SK-N-SH (cell line): ENCODE results near the gene ADAMTS17. TPM values are rescaled to one million over a fixed set of nuclear protein-coding genes. Genes with fewer than 3 reads are reported as not detected.

Source experiments
- CTCF ChIA-PET: fragments of 300-600, 350-600 bp; formaldehyde crosslinking; extraction: SDS; loops from one replicate; lab custom pipeline; 2021; lab: Yijun Ruan, JAX
- POLR2A ChIA-PET: fragments of 350-600 bp; sonication (Branson Sonifier 250); formaldehyde crosslinking; extraction: SDS; loops from one replicate; lab custom pipeline; 2020; ENCODE audit warnings: antibody characterized with exemption, inconsistent platforms; lab: Yijun Ruan, JAX
- DNase-seq: peaks from one replicate; pipeline ENCODE4 v3.0.0; 2012
- H2AFZ ChIP-seq: fragments of 200-600 bp; sonication (generic); 2 replicates; pipeline ENCODE4 v1.8.1; 2016; ENCODE audit warnings: antibody characterized with exemption, mild to moderate bottlenecking, low read depth
- H3F3A ChIP-seq: fragments of 200-600 bp; sonication (generic); replicated peaks from 2 replicates; pipeline ENCODE3; 2016; ENCODE audit warnings: antibody characterized with exemption, mild to moderate bottlenecking; ENCODE audit not compliant: insufficient read depth
- H3K27ac ChIP-seq, 2 experiments: fragments of 200-500 bp in 1 of 2; fragments of 200-600 bp in 1 of 2; sonication (Bioruptor generic) in 1 of 2; sonication (generic), shearing (Covaris generic) in 1 of 2; 2 replicates each; pipeline versions ENCODE4 v1.5.1 to v1.6.1; 2014 to 2016; ENCODE audit warnings: low read depth in 2 of 2, inconsistent platforms in 1 of 2, low read length in 1 of 2, mild to moderate bottlenecking in 1 of 2, mixed read lengths in 1 of 2
- H3K27me3 ChIP-seq: fragments of 200-600 bp; sonication (generic), shearing (Covaris generic); 2 replicates; pipeline ENCODE4 v1.6.1; 2016; ENCODE audit warnings: mixed run types; ENCODE audit not compliant: insufficient read depth
- H3K36me3 ChIP-seq, 2 experiments: fragments of 200-500 bp in 1 of 2; fragments of 200-600 bp in 1 of 2; sonication (Bioruptor generic) in 1 of 2; sonication (generic) in 1 of 2; replicated peaks in 1 of 2; 2 replicates each; pipeline versions ENCODE3 to v1.5.1; 2014 to 2016; ENCODE audit warnings: low read length in 1 of 2, mild to moderate bottlenecking in 1 of 2; ENCODE audit not compliant: insufficient read depth in 2 of 2, control insufficient read depth in 1 of 2
- H3K4me1 ChIP-seq, 2 experiments: fragments of 200-500 bp in 1 of 2; fragments of 200-600 bp in 1 of 2; sonication (Bioruptor generic) in 1 of 2; sonication (generic), shearing (Covaris generic) in 1 of 2; 2 replicates each; pipeline versions ENCODE4 v1.5.1 to v1.6.1; 2014 to 2016; ENCODE audit warnings: low read depth in 1 of 2, low read length in 1 of 2, mixed run types in 1 of 2; ENCODE audit not compliant: insufficient read depth in 2 of 2, control insufficient read depth in 1 of 2
- H3K4me2 ChIP-seq: fragments of 200-600 bp; sonication (generic), shearing (Covaris generic); 2 replicates; pipeline ENCODE4 v1.6.1; 2017; ENCODE audit warnings: mixed run types
- H3K4me3 ChIP-seq, 2 experiments: fragments of 200-500 bp in 1 of 2; fragments of 200-600 bp in 1 of 2; sonication (Bioruptor generic) in 1 of 2; sonication (generic), shearing (Covaris generic) in 1 of 2; 2 replicates each; pipeline versions ENCODE4 v1.5.1 to v1.8.1; 2014 to 2016; ENCODE audit warnings: low read depth in 2 of 2, inconsistent platforms in 1 of 2, low read length in 1 of 2, mild to moderate bottlenecking in 1 of 2, mixed read lengths in 1 of 2, moderate library complexity in 1 of 2
- H3K79me2 ChIP-seq: fragments of 200-600 bp; sonication (generic); 2 replicates; pipeline ENCODE4 v1.8.1; 2017; ENCODE audit warnings: mild to moderate bottlenecking; ENCODE audit not compliant: insufficient read depth
- H3K9ac ChIP-seq: fragments of 200-600 bp; sonication (generic); 2 replicates; pipeline ENCODE4 v1.6.1; 2017; ENCODE audit warnings: mixed run types
- H3K9me2 ChIP-seq: fragments of 200-600 bp; sonication (generic); 2 replicates; pipeline ENCODE4 v1.6.1; 2017; ENCODE audit warnings: mixed run types
- H3K9me3 ChIP-seq: fragments of 200-600 bp; sonication (generic); 2 replicates; pipeline ENCODE4 v1.6.1; 2017; ENCODE audit warnings: mixed run types, mild to moderate bottlenecking, moderate library complexity
- H4K20me1 ChIP-seq: fragments of 200-600 bp; sonication (generic); 2 replicates; pipeline ENCODE4 v1.6.1; 2017; ENCODE audit warnings: mild to moderate bottlenecking, mixed run types; ENCODE audit not compliant: insufficient read depth
- ELF1 ChIP-seq: IDR thresholded peaks from 2 replicates; pipeline ENCODE4 v1.4.0; 2012
- FOSL2 ChIP-seq: IDR thresholded peaks from 2 replicates; pipeline ENCODE4 v1.4.0; 2012; ENCODE audit warnings: low read depth, mild to moderate bottlenecking, moderate library complexity, borderline replicate concordance
- FOXJ3 ChIP-seq: sonication (generic); formaldehyde crosslinking; IDR thresholded peaks from 2 replicates; pipeline ENCODE4 v1.5.1; 2020; ENCODE audit warnings: mild to moderate bottlenecking, missing genetic modification reagents
- FOXM1 ChIP-seq: IDR thresholded peaks from 2 replicates; pipeline ENCODE4 v1.4.0; 2012; ENCODE audit warnings: low read depth, mild to moderate bottlenecking
- GATA2 ChIP-seq: sonication (generic); formaldehyde crosslinking; IDR thresholded peaks from 2 replicates; pipeline ENCODE4 v1.5.0; 2020; ENCODE audit warnings: mild to moderate bottlenecking, missing genetic modification reagents
- IRF3 ChIP-seq: fragments of 150-350 bp; IDR thresholded peaks from 2 replicates; pipeline ENCODE4 v1.6.1; 2016; ENCODE audit warnings: mild to moderate bottlenecking, low read depth, low read length
- MEF2A ChIP-seq: IDR thresholded peaks from 2 replicates; pipeline ENCODE4 v1.4.0; 2012; ENCODE audit warnings: low read depth, borderline replicate concordance
- RAD21 ChIP-seq: IDR thresholded peaks from 2 replicates; pipeline ENCODE4 v1.6.1; 2012; ENCODE audit warnings: mild to moderate bottlenecking, low read length
- RXRA ChIP-seq: IDR thresholded peaks from 2 replicates; pipeline ENCODE4 v1.4.0; 2012; ENCODE audit warnings: low read depth, mild to moderate bottlenecking, borderline replicate concordance
- SMC3 ChIP-seq: IDR thresholded peaks from 2 replicates; pipeline ENCODE4 v1.6.1; 2012; ENCODE audit warnings: low read depth, low read length, improper control_type of control experiment
- USF1 ChIP-seq: IDR thresholded peaks from 2 replicates; pipeline ENCODE4 v1.4.0; 2012; ENCODE audit warnings: low read depth, borderline replicate concordance
- YY1 ChIP-seq: IDR thresholded peaks from 2 replicates; pipeline ENCODE4 v1.4.0; 2012; ENCODE audit warnings: low read depth, mild to moderate bottlenecking
- ZBTB33 ChIP-seq: IDR thresholded peaks from 2 replicates; pipeline ENCODE4 v1.4.0; 2012; ENCODE audit warnings: low read depth, borderline replicate concordance
- WGBS: methylation state at CpG from one replicate; pipeline ENCODE4 v1.1.6; 2017; ENCODE audit warnings: low lambda C conversion rate; 5-methylcytosine and 5-hydroxymethylcytosine counted together
- polyA plus RNA-seq, 3 experiments: library from polyadenylated mRNA; depleted of rRNA; stranded (reverse); fragments of >200 nt; gene quantifications; 2 replicates each; pipeline ENCODE4 v1.2.3, GENCODE V29; 2012

Gene ADAMTS17
- polyA plus RNA-seq, 1 of the 3 experiments (the other 2 are of a cell fraction), result not detected

- H3F3A ChIP-seq, result no peaks in the 10 kb centered on the region
- H3K36me3 ChIP-seq, result no peaks in the 10 kb centered on the region
- no peak overlapping the region for H2AFZ ChIP-seq
- H3K4me2 ChIP-seq, result no peak overlapping the region
- no peak overlapping the region for H3K27ac ChIP-seq
- H3K9me2 ChIP-seq, result no peaks in the 10 kb centered on the region
- TF ChIP-seq GATA2 (CRISPR knock-in tag) (no peak), USF1 (no peak), ZBTB33 (no peak), FOXM1 (no peak), IRF3 (no peak), RXRA (no peak), FOSL2 (no peak), YY1 (no peak), MEF2A (no peak), FOXJ3 (CRISPR knock-in tag) (no peak), SMC3 (no peak), RAD21 (no peak), ELF1 (no peak)
- 29% methylated on average over 9 of the region's 11 CpGs for WGBS
- H3K9ac ChIP-seq, result no peak overlapping the region
- ChIA-PET CTCF (interaction anchor here (0.7 kb wide), 1 partner anchor 1365 kb away, joined by 3 read pairs; no protein-coding TSS in a partner anchor), POLR2A (no interaction called here)
- no peaks in the 10 kb centered on the region for H4K20me1 ChIP-seq
- no peaks in the 10 kb centered on the region for H3K79me2 ChIP-seq
- H3K9me3 ChIP-seq, result no peaks in the 10 kb centered on the region
- H3K4me1 ChIP-seq, result peaks cover 0 to 6% of the 10 kb centered on the region in 2 experiments; a peak in 2 of 4 replicates
- H3K4me3 ChIP-seq, result no peak overlapping the region
- no peak for DNase-seq
- H3K27me3 ChIP-seq, result no peaks in the 10 kb centered on the region
Observed at GRCh38 chr15:100211855-100212850, 129.6 kb downstream of the ADAMTS17 start.
